Pericardium fibroblast (primary cell): Measurements from ENCODE around the gene SOX21. TPM values are rescaled to one million over a fixed set of nuclear protein-coding genes. Genes with fewer than 3 reads are reported as not detected.

Experiments
- total RNA-seq: library from RNA; depleted of rRNA; stranded (reverse); fragments of >200 nt; gene quantifications from 2 replicates; pipeline ENCODE4 v1.2.3, GENCODE V29; 2015

Gene SOX21
- not detected in 2 replicates for total RNA-seq

GRCh38 chr13:94712287-94712811 lies at the start of gene SOX21:
Gene SOX21, minus strand, starts transcription at chr13:94712545. Its CDS starts 496 bp downstream, at chr13:94712049.

Other genes starting within 250 kb of the SOX21 start
- gene DCT, start 232.9 kb downstream of the SOX21 start, total RNA-seq, result 0.26 TPM in 1 of 2 replicates, not detected in the other
- gene TGDS, start 116.4 kb downstream of the SOX21 start, total RNA-seq, result 8.5 and 17.6 TPM in 2 replicates
- 4.6 and 4.9 TPM in 2 replicates for gene GPR180, start 110.7 kb downstream of the SOX21 start, total RNA-seq